Activated CD4-positive, alpha-beta T cell treated with anti-CD3 and anti-CD28 coated beads, Interleukin-2, amount 50 U/mL, for 16 hours (primary cell): ENCODE measurements around the gene PRKCZ.

Source experiments
- DNase-seq: peaks from one replicate; pipeline ENCODE4 v3.0.0-alpha.2; 2020

PRKCZ gene

DNA sequence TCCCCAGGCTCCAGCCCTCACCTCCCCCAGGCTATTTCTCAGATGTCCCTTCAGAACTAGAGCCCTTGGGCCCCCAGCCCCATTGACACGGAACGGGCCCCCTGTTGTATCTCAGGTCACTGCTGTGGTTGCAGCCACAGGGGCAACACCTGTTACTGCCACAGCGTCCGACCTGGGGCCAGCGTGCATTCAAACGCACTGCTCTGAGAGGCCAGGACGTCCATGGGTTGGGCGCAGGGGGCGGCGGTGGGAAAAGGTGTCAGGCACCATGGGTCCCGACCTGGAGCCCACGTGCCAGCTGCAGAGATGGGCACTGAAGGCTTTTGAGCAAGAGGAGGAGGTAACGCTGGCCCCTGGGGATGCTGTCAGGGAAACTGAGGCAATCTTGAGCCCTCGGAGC lies 131.1 kb downstream of the PRKCZ start:
- no peak for DNase-seq

DNA sequence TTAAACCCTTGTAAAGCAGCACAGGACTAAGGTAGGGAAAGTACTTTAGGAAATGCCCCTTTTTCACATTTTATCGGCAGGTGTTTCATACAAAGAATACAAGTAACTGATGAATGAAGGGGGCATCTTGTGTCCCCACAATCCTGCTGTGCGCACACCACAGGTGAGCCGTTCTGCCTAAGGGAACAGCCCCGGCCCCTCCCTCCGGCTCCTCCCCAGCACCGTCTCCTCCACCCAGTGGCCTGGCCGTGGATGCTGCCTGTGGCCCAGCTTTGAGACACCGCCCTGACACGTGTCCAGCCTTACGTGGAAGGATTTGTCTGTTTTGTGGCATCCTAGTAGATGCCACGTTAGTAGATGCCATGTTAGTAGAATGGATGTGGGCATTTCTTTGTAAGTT lies 131.5 kb downstream of the PRKCZ start:
- DNase-seq = no peak

- no peak for DNase-seq
Measured at GRCh38 chr1:2182376-2182775, 132.2 kb downstream of the PRKCZ start.

GRCh38 chr1:2183937-2184334 lies 133.7 kb downstream of the PRKCZ start:
- no peak for DNase-seq

DNA sequence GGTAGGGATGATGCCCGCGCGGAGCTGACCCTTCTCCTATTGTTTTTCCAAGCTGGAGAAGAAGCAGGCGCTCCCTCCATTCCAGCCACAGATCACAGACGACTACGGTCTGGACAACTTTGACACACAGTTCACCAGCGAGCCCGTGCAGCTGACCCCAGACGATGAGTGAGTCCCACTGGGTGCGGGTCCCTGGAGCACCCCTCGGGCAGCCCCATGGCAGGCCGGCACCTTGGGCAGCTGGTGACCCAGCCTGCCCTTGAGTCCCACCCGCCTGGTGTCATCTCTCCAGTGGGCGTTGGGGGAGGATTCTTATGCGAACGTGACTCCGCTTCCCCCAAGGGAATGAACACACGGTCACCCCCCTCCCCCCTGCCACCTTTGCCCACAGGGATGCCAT lies 134.3 kb downstream of the PRKCZ start:
- no peak for DNase-seq

DNA sequence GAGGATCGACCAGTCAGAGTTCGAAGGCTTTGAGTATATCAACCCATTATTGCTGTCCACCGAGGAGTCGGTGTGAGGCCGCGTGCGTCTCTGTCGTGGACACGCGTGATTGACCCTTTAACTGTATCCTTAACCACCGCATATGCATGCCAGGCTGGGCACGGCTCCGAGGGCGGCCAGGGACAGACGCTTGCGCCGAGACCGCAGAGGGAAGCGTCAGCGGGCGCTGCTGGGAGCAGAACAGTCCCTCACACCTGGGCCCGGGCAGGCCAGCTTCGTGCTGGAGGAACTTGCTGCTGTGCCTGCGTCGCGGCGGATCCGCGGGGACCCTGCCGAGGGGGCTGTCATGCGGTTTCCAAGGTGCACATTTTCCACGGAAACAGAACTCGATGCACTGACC lies 134.7 kb downstream of the PRKCZ start:
- no peak for DNase-seq

DNA sequence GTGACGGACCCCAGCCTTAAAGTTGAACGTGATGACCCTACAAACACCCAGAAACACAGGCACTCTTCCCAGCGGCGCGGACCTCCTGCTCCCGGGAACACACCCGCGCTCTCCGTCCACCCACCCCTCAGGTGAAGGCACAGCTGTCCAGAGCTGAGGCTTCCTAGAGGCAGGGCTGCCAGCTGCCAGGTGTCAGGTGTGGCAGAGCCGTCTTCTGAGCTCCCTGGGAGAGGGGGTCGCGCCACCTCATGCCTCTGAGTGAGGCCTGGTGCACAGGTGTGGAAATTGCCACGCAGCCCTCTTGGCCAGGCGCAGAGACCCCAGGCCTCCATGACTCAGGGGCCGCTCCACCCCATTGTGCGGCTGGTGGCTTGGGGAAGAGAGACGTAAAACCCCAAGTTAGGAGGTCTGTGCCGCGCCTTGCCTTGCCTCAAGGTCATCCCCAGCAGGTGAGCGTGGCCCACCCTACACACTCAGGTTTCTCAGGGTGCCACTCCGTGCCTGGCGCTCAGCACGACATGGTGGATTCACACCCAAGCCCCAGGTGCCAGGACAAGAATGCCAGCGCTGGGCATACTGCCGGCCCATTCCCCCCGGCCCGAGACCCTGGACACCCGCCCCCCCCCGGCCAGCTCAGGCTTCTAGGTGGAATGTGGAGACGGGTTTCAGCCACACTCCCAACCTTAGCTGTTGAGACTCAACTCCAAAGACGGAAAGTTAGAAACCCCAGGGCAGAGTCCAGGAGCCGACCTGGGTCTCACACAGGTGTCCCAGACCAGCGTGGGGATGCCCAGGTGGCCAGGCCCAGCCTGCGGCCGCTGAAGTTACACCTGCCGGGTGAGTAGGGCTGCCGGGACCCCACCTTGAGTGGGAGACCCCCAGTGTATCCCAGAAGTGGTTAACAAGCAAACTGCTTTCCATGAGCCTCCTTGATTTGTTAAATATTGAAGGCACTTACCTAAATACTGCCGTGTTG lies 136.0 kb downstream of the PRKCZ start:
- no peak for DNase-seq

GRCh38 chr1:2186901-2187300 lies 136.7 kb downstream of the PRKCZ start:
- DNase-seq = no peak

GRCh38 chr1:2187619-2188018 lies 137.4 kb downstream of the PRKCZ start:
- no peak for DNase-seq

GRCh38 chr1:2188336-2188735 lies 138.1 kb downstream of the PRKCZ start:
- no peak for DNase-seq

DNA sequence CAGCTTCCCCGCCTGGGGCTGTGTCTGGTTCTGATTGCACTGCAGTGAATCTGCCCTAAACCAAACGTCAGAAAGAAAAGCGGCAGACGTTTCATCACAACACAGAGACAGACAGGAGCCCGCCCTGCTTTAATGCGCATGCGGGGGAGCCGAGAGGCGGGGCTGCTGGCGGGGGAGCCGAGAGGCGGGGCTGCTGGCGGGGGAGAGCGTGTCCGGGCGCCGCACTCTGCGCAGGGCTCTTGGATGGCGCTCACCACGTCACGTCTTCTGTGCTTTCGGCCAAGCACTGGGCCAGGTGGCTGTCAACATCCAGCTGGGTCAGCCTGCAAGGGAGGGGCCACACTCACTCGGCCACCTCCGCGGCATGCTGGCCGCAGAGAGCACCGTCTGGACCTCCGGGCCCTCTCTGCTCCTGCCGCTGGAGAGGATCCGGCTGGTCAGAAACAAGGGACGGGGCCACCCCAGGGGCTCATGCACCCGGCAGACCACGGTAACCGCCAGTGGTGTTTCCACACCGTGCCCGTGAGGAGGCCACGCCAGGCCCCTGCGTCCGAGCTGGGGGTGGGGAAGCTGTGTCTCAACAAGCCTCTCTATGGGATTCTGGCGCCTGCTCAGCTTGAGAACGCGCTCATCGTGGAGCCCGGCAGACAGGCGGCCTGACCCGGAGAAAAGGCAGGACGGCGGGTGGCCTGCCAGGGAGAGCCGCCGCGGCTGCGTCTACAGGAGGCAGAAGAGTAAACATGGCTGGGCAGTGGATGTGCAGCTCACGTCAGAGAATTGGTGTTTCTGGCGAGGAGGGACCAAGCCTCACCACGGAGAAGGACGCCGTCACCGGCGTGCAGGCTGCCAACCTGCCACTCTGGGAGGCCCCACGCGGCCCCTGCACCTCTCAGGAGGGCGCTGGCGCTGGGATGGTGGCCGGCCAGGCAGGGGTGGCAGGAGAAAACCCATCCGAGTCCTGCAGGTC lies 139.5 kb downstream of the PRKCZ start:
- peak; percentile 94 for DNase-seq

- no peak for DNase-seq
Measured at GRCh38 chr1:2190491-2190976, 140.3 kb downstream of the PRKCZ start.

DNA sequence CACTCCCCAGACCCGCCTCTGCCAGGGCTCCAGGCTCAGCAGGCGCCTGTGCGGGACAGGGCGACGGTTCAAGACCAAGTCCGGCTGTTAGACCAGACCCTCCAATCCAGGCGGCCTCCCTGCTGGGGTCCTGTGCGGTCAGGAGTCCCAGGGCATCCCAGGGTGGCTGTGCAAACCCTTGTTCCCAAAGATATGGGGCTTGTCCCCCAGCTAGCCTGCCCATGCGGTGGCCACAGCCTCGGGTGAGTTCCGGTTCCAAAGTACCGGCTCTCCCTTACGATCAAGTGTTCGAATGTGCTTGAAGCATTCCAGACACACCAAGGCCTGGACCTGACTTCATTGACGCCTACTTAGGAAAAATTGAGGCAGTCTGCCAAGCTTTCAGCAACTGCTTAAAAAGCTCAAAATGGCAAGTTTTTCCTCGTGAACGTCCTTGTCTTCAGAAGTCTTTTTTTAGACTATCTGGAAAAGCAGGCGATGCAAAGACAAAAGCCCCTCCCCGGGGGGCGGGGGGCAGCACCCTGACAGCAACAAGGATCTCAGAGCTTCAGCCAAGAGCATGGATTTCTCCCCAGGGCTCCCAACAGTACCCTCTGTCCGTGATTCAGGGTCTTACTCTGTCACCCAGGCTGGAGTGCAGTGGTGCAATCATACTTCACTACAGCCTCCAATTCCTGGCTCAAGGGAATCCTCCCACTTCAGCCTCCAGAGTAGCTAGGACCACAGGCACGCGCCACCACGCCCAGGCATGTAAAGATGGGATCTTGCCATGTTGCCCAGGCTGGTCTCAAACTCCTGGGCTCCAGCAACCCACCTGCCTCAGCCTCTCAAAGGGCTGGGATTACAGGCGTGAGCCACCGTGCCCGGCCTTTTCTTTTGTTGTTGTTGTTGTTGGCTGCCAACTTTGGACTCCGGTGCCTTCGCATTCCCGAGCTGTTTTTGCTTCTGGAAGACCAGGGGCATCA lies 142.1 kb downstream of the PRKCZ start:
- DNase-seq = no peak

GRCh38 chr1:2193514-2194281 lies 143.5 kb downstream of the PRKCZ start:
- no peak for DNase-seq

DNA sequence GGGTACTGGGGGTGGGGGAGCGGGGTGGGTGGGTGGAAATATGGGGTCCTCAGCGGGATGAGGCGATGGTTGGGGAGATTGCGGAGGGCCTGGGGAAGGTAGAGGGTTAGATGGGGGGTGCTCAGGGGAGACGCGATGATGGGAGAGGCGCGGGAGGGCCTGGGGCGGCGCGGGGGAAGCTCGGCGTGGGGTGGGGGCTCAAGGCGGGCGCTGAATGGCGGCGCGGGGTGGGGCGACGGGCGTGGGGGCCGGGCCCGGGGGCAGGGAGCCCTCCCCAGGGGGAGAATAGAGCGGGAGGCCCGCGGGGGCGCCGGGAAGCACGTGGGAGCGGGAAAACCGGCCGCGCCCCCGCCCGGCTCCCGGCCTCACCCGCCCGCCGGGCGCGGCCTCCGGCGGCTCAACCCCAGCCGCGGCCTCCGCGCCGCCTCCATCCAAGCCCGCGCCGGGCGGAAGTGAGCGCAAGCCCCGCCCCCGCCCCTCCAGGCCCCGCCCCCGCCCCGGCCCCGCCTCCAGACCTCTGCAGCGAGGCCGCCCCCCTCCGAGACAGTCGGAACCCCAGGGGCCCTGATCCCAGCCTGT lies 144.2 kb downstream of the PRKCZ start, which contains the start of gene FAAP20:
TSS of gene FAAP20 (minus strand) at position 454 of the 579 bp plus-strand sequence. CDS start at position 431, 23 bp downstream.
- DNase-seq = peak; percentile 73

- peak; percentile 87 for DNase-seq
Measured at GRCh38 chr1:2194898-2195673, 144.9 kb downstream of the PRKCZ start.

DNA sequence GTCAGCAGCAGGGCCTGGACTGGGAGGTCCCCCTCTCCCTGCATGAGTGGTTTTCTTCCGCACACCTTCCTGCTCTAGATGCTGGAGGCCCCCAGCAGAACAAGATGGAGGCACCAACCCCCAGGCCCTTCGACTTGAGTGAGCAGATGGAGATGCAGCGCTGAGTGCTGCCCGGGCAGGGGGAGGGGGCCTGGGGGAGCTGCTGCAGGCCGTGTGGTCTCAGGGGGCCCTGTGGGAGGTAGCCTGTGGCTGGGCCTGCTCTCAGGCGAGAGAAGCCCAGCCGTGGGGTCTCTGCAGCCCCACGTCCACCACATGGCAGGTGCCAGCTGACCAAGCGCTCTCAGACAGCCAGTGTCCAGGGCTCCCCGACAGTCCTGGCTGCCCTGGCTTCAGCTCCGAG lies 145.6 kb downstream of the PRKCZ start:
- DNase-seq = no peak

GRCh38 chr1:2196901-2197638 lies 146.9 kb downstream of the PRKCZ start:
- no peak for DNase-seq

DNA sequence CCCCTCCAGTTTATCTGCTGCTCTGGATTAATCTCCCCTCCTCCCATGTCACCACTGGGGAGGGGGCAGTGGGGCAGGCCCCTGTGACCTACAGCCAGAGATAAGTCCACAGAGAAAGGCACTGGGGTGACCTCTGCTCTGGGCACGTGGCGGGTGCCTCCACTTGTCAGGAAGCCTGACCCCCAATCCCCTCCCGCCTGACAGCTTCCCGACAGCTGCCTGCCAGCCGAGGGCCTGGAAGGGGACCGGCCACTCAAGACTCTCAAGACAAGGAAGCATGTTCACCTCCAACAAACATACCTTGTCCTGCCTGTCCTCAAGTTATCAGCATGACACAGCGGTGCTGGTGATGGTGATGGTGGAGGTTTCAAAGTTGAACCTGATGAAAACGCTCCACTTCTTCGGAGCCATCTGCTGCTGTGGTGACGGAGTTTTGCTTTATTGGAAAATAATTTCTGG lies 147.5 kb downstream of the PRKCZ start:
- no peak for DNase-seq
